Sciatic nerve (tissue), 2 donors: ENCODE data around the gene PTCH2. TPM values are rescaled to one million over a fixed set of nuclear protein-coding genes. Genes with fewer than 3 reads are reported as not detected.
A peak's percentile ranks its signal among the peaks of the same experiment; 100 is the strongest.
"Not testable (repeated sequence)": the region's sequence is repeated elsewhere in the genome, so short reads cannot be mapped to it uniquely, and the experiment has no call there.

Experiments
- ATAC-seq: fragments of 200-7000 bp; cut with Tn5 transposase; one replicate; pipeline ENCODE4 v1.9.1; 2020; ENCODE audit warnings: mild to moderate bottlenecking, moderate library complexity
- DNase-seq: peaks from one replicate; pipeline ENCODE4 v3.0.0-alpha.2; 2020; ENCODE audit warnings: low spot score
- intact Hi-C: fragments of 100-400 bp; cut with DNase I; formaldehyde crosslinking; loops from one replicate; pipeline ENCODE4 v1.14.2; 2022
- total RNA-seq: library from RNA; stranded (reverse); fragmentation: NEBNext Ultra II Directional; extraction: Animal tissue kit (Norgen Biotek cat#: 25700); gene quantifications from one replicate; pipeline ENCODE4 v1.2.1, GENCODE V29; 2021
- donor health status: DM: no; HTN: no; CAD: no.
- donor health status: DM: no; HTN: no; CAD: no.

The PTCH2 gene
- total RNA-seq, 1 donor from 2014 or later = 31.2 TPM

- DNase-seq = no peak
- no peak for ATAC-seq
- intact Hi-C loops = no loop called here
These were observed 20.8 kb downstream of the PTCH2 start for GRCh38 chr1:44822131-44822701.

- intact Hi-C loops = no loop called here
- ATAC-seq (no peak), DNase-seq (no peak)
These were observed 21.8 kb downstream of the PTCH2 start for GRCh38 chr1:44821240-44821715.

DNA sequence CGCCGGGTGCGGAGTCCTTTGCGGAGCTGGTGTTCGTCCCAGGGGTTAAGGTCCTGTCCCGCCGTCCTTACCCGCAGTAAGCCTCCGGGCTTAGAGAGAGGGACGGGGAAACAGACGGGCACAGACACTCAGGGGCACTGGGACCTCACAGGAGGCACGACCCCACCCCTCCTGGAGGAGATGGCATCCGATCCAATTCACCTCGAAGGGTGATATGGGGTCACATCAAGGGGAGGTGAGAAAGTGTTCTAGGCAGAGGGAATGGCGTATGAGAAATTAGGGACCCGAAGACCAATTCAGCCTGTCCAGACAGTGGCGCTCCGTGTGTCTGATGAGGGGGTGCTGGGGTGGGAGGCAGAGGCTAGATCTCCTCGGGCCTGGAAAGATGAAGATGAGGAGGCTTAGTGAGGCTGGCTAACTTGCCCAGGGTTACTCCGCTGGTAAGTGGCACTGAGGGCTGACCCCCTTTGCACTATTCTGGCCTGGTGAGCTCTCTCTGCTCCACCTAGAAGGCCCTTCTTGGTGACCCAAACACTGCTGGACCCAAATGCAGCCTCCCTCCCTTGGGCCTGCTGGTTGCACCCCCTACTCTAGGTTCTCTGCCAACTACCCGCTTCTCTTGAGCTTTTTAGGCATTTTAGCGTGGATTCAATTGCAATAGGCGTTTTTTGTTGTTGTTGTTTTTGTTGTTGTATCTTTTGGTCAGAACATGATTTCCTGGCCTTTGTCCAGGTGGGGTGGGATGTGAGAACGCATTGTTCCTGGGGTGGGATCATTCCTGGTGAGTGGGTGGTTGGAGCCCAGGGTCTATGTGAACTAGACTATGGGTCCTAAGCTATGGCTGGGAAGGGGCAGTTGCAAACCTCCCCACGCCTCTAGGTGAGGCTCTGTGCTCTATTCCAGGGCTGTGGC lies 22.5 kb downstream of the PTCH2 start:
- DNase-seq (peak; percentile 62), ATAC-seq (peak; percentile 27)
- intact Hi-C loops = no loop called here

- ATAC-seq = peak; percentile 89
- intact Hi-C loops = no loop called here
- DNase-seq = peak; percentile 84
These were observed 23.3 kb downstream of the PTCH2 start for GRCh38 chr1:44819608-44820327.

GRCh38 chr1:44819196-44819607 lies 23.9 kb downstream of the PTCH2 start:
- intact Hi-C loops = no loop called here
- ATAC-seq = peak; percentile 2
- no peak for DNase-seq

- intact Hi-C loops = no loop called here
- no peak for ATAC-seq
- peak; percentile 30 for DNase-seq
These were observed 25.1 kb downstream of the PTCH2 start for GRCh38 chr1:44817771-44818495.

- DNase-seq = no peak
- ATAC-seq = no peak
- intact Hi-C loops = no loop called here
These were observed 25.7 kb downstream of the PTCH2 start for GRCh38 chr1:44817307-44817706.

DNA sequence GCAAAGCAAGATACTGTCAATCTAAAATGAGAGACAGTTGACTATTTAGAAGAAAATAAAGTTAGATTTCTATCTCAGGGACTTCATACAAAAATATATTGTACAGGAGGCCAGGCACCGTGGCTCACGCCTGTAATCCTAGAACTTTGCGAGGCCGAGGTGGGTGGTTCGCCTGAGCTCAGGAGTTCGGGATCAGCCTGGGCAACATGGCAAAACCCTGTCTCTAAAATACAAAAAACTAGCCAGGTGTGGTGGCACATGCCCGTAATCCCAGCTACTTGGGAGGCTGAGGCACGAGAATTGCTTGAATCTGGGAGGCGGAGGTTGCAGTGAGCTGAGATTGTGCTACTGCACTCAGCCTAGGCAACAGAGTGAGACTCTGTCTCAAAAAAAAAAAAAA lies 27.1 kb downstream of the PTCH2 start:
- DNase-seq = peak; percentile 23
- ATAC-seq, intact Hi-C loops: not testable (repeated sequence)

- intact Hi-C loops = no loop called here
- ATAC-seq (no peak), DNase-seq (peak; percentile 69)
These were observed 30.1 kb downstream of the PTCH2 start for GRCh38 chr1:44812822-44813543.

- no peak for ATAC-seq
- intact Hi-C loops = no loop called here
- peak; percentile 23 for DNase-seq
These were observed 31.8 kb downstream of the PTCH2 start for GRCh38 chr1:44811234-44811633.

DNA sequence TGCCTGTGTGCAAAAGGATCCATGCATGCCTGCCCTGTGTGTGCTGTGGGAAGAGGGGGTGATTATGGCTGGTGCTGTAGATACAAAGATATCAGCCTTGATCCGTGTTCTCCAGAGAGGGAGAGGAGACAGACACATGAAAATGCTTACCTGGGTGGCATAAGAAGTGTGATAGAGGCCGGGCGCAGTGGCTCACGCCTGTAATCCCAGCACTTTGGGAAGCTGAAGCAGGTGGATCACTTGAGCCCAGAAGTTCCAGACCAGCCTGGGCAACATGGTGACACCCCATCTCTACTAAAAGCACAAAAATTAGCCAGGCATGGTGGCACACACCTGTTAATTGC lies 32.3 kb downstream of the PTCH2 start:
- ATAC-seq, intact Hi-C loops, DNase-seq: not testable (repeated sequence)

DNA sequence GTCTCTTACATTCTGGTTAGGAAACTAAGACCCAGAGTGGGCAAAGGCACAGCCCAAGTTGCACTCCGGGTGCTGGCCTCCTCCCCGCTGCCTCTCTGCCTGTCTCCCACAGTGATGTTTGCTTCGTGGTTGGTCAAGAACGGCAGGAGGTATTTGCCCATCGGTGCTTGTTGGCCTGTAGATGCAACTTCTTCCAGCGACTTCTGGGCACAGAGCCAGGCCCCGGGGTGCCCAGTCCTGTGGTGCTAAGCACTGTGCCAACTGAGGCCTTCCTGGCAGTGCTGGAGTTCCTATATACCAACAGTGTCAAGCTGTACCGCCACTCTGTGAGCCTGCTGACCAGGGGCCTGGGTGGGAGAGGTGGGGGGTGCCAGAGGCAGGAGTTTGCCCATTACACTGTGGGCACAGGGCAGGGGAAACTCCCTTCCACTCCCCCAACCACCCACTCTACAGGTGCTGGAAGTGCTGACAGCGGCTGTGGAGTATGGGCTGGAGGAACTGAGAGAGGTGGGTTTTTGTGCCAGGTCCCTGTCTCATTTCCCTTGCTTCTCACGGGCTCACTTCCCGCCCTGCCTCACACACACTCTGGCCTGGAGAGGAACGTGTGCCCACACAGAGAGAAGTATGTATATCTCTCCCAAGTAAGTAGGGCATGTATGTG lies 32.8 kb downstream of the PTCH2 start:
- ATAC-seq (no peak), DNase-seq (peak; percentile 86)
- intact Hi-C loops = no loop called here

- DNase-seq (peak; percentile 74), ATAC-seq (no peak)
- intact Hi-C loops = no loop called here
These were observed 33.8 kb downstream of the PTCH2 start for GRCh38 chr1:44808938-44809917.

DNA sequence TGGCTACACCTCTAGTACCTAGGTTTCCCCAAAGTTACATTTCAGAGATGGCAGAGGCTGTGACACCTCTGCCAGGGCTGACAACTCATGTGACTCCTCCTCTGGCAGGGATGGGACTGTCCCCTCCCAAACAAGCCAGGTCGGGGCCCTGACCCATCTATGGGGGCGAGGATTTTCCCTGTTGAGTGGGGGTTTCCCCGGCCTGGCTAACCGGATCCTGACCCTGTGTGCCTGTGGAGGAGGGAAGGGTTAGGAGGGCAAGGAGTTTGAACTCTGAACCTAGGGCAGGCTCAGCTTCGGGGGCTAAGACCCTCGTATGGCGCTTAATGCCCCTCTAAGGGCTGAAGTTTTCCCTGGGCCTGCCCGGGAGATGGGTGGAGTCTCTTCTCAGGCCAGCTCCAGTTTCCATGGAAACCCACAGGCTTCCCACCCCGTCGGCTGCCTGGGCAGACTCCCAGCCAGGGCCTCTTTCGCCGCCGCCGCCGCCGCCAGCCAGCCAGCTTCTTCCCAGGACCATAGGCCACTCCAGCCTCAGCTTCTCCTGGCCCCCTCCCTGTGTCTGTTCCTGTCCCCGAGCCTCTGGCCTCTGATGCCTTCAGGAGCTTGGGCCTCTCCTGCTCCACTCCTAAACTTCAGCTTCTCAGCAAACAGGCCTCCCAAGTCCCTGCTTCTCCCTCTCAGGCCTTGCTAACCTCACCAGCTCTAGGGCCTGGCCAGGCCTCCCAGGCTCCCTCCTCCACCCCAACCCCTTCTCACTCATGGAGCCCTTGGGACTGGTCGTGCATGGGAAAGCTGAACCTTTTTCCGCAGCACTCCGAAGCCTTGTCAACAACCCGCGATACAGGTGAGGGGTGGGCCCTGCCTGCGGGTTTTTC lies 34.8 kb downstream of the PTCH2 start, which contains the start of gene BTBD19:
Gene BTBD19 (plus strand): TSS at position 461 of the 875 bp plus-strand sequence. CDS start 298 bp downstream, at position 759.
- DNase-seq (peak; percentile 93), ATAC-seq (peak; percentile 87)
- intact Hi-C loops = no loop called here

DNA sequence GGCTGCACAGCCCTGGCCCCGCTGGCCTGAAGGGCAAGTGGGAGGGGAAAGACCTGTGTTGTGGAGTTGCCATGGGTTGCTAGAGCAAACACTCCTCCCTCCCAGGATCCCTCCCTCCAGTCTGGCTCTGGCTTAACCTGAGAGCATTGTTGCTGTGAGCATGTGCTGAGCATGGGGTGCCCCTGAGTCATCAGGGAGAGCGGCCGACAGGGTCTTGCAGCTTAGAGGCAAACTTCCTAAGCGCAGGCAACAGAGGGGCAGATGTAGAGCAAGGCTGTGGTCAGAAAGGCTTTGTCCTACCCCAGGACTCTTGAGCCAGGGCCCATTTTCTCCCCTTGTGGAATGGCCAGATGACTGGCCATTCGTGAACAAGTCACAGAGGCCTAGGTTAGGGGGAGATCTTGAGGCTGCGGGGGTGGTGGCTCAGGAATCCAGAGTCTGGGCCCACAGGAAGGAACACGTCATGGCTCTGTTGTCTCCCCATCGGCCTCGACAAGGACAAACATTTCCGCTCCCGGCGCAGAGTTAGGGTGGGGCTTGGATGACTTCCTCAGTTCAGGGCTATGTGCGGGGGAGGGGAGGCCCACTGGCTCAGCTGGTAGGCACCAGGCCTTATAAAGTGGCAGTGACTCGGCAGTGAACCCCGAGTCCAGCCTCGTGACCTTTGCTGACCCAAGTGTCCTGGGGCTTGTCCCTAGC lies 35.5 kb downstream of the PTCH2 start:
- ATAC-seq (peak; percentile 89), DNase-seq (peak; percentile 98)
- intact Hi-C loops = no loop called here
